Fibroblast of pulmonary artery (primary cell): ENCODE results near the gene UNC5C.

Source experiments
- DNase-seq: peaks from one replicate; pipeline ENCODE4 v3.0.0-alpha.2; 2010; ENCODE audit warnings: low read depth
- H3K4me3 ChIP-seq: replicated peaks from 2 replicates; pipeline ENCODE4 v1.5.1; 2011; ENCODE audit warnings: low read depth, mild to moderate bottlenecking, control low read depth, low read length, moderate library complexity
- TF ChIP-seq, protein P1 (sequence below): IDR thresholded peaks from 2 replicates; pipeline ENCODE4 v1.5.1; 2011; ENCODE audit warnings: mild to moderate bottlenecking, control low read depth, low read length, inconsistent platforms; ENCODE audit errors: missing control alignments

The UNC5C gene

DNA sequence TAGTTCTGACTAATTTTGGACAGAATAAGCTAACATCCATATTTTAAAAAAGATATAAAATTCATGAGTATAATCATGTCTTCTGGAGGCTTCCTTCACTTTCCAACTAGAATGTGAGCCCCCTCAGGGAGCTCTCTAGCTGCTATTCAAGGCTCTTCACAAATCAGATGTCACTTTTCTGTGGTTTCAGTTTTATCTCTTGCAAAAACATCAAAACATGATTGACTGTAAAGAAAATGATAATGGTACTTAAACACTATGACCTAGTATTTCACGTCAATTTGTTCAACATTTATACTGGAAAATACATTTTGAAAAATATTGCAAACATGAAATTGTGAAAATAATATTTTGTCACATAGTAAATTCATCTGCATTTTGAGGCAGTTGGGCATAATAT lies 234.2 kb downstream of the UNC5C start:
- no peak for DNase-seq
- no peak overlapping the region for H3K4me3 ChIP-seq
- TF ChIP-seq, protein P1, sequence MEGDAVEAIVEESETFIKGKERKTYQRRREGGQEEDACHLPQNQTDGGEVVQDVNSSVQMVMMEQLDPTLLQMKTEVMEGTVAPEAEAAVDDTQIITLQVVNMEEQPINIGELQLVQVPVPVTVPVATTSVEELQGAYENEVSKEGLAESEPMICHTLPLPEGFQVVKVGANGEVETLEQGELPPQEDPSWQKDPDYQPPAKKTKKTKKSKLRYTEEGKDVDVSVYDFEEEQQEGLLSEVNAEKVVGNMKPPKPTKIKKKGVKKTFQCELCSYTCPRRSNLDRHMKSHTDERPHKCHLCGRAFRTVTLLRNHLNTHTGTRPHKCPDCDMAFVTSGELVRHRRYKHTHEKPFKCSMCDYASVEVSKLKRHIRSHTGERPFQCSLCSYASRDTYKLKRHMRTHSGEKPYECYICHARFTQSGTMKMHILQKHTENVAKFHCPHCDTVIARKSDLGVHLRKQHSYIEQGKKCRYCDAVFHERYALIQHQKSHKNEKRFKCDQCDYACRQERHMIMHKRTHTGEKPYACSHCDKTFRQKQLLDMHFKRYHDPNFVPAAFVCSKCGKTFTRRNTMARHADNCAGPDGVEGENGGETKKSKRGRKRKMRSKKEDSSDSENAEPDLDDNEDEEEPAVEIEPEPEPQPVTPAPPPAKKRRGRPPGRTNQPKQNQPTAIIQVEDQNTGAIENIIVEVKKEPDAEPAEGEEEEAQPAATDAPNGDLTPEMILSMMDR: no peak

DNA sequence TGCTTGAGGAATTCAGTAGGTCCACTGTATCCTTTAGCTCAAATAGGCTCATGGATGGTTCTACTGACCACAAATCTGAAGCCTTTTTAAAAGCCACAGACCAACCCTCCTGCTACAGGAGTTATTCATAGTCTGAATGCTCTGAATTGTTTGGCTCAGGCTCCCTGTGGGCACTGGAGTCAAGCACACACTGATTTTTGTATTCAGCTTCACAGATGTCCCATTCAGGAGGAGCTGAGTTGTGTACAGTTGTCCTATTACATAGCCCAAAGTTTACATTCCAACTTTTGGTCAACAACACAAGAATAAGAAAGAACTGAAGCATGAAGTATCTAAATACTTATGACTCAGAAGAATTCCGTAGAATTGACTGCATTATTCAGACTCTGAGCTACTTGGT lies 243.9 kb downstream of the UNC5C start:
- no peak overlapping the region for H3K4me3 ChIP-seq
- peak; percentile 29 for DNase-seq
- TF ChIP-seq, protein P1: no peak

DNA sequence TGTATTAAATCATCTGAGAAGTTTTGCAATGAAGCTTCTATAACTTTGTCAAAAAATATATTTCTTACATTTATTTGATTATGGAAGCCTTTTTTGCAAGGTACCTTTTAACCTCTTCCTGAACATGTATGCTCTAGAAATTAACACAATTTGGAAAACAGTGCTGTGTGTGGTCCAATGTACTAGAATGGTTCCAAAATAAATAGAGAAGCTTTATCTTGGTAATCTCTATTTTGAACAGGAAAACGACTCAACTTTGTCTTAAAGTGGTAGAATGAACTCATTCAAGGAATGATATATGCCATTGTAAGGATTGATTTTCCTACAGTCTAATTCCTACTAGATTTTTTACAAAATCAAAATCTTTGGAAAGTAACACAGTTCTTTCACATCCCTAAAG lies 248.5 kb downstream of the UNC5C start:
- no peak for DNase-seq
- no peak overlapping the region for H3K4me3 ChIP-seq
- TF ChIP-seq, protein P1: no peak

DNA sequence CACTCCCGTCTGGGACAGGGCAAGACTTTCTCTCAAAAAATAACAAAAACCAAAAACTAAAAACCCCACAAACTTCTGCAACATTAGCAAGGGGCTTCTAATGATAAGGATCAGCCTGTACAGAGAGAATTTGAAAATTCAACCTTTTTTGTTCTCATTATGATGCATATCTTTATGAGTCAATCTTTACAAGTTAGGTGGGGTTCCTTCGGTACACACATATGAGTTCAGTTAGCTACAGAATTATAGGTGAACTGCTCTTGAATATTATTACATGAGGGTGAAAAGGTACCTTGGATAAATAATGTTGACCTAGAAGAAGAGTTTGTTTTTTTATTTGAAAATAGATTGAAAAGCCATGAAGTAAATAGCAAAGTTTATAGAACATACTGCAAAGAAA lies 252.7 kb downstream of the UNC5C start:
- TF ChIP-seq, protein P1: no peak
- DNase-seq: no peak

DNA sequence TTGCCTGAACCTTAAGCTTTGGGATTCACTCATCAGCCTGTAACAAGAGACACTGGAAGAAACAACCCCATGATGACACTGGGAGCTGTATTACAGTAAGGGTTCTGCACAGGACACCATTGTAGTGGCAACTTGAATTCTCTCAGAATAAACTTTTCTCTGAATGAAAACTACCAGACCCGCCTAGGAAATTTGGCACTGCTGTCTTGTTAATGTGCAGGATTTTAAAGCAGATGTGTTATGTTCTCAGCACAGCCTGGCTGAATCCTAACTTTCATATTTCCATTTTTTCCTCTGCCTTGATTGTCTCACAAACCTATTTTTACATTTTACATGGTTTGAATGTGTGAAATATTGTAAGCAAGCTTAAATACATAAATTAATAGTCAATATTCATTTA lies 253.6 kb downstream of the UNC5C start:
- TF ChIP-seq, protein P1: no peak
- H3K4me3 ChIP-seq: no peak overlapping the region
- no peak for DNase-seq

More for the DNA sequence above, 252.7 kb downstream of the UNC5C start:
- H3K4me3 ChIP-seq: no peak overlapping the region

DNA sequence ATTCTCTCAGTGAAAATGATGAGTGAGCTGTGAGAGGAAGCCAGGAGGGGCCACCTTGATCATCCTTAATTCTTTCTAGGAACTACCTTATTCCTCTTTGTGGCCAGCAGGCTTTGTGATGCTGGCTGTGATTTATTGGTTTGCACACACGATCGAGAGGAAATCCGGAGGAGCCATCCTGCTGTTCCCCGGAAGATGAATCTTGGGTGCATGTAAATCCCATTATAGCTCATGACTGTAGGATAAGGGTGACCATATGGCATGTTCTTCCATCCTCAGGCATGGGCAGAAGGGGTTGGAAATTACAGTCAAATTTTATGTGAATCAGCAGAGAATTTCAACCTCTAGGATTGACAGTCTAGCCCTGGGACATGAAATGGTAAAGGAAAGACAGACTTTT lies 254.5 kb downstream of the UNC5C start:
- H3K4me3 ChIP-seq: no peak overlapping the region
- TF ChIP-seq, protein P1: no peak
- DNase-seq: no peak

DNA sequence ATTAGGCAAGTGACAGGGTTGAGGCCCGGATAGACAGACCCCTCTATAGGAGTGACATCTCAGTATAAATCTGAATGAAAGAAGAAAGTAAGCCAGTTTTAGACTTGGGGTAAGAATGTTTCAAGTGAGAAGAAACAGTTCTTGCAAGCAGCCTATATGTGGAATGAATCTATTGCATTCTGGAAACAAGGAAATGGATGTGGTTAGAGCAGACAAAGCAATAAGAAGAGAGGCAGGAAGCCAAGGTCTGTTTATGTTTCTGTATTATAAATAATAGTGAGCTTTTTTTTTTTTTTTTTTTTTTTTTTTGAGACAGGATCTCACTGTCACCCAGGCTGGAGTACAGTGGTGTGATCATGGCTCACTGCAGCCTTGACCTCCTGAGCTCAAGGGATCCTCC lies 255.8 kb downstream of the UNC5C start:
- no peak overlapping the region for H3K4me3 ChIP-seq
- TF ChIP-seq, protein P1: no peak
- peak; percentile 58 for DNase-seq
